Coronary artery (tissue), 2 donors: ENCODE results near the gene ENTPD1.
A peak's percentile ranks its signal among the peaks of the same experiment; 100 is the strongest.

Source experiments
- DNase-seq: peaks from one replicate; pipeline ENCODE4 v3.0.0-alpha.2; 2017; ENCODE audit warnings: low spot score
- H3K27ac ChIP-seq, 2 donors: fragments of 200-600 bp; sonication (generic); one replicate each; pipeline ENCODE4 v1.5.1; 2016 to 2019
- H3K4me3 ChIP-seq: fragments of 200-600 bp; sonication (generic); 2 replicates; pipeline ENCODE4 v1.5.1; 2016; ENCODE audit warnings: mild to moderate bottlenecking, moderate library complexity
- TF ChIP-seq, protein P1 (sequence below): fragments of 200-600 bp; sonication (generic); IDR thresholded peaks from one replicate; pipeline ENCODE4 v1.5.1; 2019; ENCODE audit warnings: antibody characterized with exemption

The ENTPD1 gene

DNA sequence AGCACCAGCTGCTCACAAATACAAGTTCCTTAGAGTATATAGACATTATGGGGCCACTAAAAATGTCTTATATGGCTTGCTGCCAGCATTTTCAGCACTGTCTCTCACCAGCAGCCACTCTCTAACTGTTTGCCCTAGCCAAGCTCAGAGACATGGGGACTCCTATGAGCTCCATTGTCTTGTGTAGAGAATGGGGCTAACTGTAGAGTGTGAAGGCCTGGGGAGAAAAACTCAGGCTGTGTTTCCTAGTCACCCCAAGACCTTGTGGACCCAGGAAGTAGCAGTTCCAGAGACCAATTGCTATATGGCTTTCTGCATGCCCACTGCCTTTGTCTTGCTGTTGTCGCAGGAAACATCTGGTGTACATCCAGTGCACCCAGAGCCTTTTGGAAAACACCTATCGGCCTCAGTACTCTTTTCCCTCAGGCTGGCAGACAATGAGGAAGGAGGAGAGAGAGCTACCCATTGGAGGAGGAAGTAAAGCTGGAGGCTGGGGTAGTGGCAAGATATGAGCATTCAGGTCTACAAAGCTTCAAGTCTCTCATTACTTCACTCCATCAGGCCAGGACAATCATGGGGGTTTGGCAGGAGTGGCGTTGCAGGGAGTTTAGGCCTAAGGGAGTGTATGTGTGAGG, 28.4 kb downstream of the ENTPD1 start:
- DNase-seq: no peak
- TF ChIP-seq, protein P1, sequence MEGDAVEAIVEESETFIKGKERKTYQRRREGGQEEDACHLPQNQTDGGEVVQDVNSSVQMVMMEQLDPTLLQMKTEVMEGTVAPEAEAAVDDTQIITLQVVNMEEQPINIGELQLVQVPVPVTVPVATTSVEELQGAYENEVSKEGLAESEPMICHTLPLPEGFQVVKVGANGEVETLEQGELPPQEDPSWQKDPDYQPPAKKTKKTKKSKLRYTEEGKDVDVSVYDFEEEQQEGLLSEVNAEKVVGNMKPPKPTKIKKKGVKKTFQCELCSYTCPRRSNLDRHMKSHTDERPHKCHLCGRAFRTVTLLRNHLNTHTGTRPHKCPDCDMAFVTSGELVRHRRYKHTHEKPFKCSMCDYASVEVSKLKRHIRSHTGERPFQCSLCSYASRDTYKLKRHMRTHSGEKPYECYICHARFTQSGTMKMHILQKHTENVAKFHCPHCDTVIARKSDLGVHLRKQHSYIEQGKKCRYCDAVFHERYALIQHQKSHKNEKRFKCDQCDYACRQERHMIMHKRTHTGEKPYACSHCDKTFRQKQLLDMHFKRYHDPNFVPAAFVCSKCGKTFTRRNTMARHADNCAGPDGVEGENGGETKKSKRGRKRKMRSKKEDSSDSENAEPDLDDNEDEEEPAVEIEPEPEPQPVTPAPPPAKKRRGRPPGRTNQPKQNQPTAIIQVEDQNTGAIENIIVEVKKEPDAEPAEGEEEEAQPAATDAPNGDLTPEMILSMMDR: no peak
- peak overlapping the region; percentile 67 to 80 for H3K27ac ChIP-seq
- H3K4me3 ChIP-seq: no peak overlapping the region

DNA sequence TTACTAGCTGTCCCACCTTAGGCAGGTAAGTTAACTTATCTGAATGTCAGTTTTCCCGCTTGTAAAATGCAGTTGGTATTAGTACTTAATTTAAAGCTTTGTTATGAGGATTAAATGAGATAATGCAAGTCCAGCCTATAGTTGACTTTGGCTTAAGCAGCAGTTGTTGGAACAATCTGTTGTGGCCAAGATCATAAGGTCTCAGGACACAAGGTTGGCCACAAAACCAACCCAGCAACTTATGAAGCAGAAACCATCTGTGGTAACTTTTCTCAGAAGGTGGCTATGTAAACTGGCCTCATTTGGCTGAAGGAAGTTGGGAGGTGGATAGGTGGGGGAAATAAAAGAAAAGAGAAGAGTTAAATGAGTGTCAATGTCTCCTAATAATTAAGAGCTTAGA, 29.4 kb downstream of the ENTPD1 start:
- TF ChIP-seq, protein P1: no peak
- Histone ChIP-seq H3K27ac (peak overlapping the region; percentile 67 to 80), H3K4me3 (no peak overlapping the region)
- no peak for DNase-seq

DNA sequence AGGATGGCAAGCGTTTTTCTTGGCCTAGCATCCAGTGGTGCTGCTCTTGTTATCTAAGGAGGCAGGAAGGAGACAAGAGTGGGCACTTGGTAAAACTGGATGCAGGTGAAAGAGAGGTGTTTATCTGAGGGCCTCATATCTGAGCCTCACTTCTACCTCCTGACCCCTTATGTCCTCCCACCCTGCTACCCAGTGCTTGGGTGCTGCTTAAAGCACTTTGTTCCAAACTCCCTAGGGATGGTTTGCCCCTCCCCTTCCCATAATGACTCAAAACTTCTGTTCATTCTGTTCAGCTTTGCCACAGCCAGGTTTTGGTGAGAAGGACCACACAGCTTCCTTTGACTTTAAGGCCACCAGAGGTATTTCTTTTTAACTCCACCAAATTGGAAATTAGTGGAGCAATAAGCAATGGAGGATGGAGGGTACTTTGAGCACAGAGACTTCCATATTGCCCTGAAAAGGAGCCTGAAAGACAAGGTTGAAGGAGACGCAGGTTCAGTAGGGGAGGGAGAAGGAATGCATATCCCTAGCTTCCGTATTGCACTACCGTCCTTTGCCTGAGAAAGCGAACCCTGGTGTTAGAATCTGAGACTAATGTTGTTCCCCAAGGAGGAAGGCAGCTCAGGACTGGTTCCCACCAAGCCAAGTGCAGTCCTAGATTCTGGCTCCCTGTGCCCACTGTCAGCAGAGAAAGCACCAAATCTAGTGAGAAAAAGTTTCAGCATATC, 30.1 kb downstream of the ENTPD1 start:
- Histone ChIP-seq H3K4me3 (no peak overlapping the region), H3K27ac (peak overlapping the region; percentile 67 to 80)
- no peak for DNase-seq
- TF ChIP-seq, protein P1: no peak

DNA sequence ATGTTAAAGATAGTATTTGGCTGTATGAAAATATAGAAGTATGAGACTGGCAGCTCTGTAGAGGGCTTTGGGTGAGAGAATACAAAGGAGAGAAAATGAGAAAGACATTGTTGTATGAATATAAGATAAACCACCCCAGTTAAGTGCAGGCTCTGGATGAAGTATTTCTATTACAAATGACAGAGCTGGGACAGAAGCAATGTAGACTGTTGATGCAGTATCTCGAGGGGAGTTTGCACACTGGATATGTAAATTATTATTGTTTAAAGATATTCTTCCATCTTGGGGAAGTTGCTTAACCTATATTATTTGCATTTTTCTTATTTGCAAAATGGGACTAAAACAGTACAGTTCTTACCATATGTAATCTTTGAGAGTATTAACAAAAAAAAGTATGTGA, 31.5 kb downstream of the ENTPD1 start:
- no peak overlapping the region for H3K27ac ChIP-seq
- TF ChIP-seq, protein P1: no peak
- DNase-seq: no peak
- H3K4me3 ChIP-seq: no peak overlapping the region

DNA sequence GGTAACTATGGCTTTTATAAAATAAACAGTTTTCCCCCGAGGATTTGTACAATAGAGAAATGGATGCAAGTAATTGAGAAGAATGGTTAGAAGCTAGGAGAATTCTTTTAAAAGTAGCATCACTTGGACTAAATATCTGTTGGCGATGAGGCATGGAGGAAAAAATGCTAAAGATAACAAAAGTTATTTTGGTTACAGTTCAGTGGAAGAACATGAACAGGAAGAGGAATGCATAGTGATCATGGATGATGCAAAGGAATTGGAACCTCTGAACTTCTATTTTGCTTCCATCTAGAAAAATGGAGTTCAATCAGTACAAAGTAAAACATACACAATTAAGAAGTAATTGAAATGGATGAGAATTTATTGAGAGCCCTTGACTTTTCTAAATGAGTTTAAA, 32.9 kb downstream of the ENTPD1 start:
- no peak overlapping the region for H3K4me3 ChIP-seq
- peak overlapping the region in 1 of 2 donors; percentile 7 for H3K27ac ChIP-seq
- no peak for DNase-seq
- TF ChIP-seq, protein P1: no peak

DNA sequence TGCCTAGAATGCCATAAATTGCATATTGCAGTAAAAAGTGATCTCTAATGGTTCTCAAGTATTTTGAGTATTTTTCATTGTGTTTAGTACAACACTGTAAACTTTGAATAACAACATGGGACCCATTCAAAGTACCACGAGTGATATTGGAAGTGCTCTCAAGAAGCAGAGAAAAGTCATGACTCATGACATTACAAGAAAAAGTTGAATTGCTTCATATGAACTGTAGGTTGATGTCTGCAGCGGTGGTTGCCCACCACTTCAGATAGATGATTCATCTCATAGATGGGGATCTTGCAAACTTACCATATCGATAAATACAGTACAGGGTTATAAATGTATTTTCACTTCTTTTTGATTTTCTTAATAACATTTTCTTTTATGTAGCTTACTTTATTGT, 33.9 kb downstream of the ENTPD1 start:
- Histone ChIP-seq H3K4me3 (no peak overlapping the region), H3K27ac (no peak overlapping the region)
- no peak for DNase-seq
- TF ChIP-seq, protein P1: no peak

DNA sequence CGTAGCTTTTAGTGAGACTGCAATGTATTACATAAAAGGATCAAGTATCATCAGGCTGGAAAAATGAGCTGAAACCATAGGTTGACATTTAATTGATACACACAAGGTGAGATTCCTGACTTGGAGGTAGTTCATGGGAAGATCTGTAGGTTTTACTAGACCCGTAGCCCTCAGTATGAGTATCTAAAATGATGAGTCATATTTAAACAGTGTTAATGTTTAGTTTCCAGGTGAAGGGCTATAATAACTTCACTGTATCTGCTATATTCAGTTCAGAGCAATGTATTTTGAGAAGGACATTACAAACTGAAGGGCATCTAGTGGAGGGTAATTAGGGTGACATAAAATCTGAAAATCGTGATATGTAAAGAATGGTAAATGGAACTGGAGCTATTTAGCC, 35.0 kb downstream of the ENTPD1 start:
- TF ChIP-seq, protein P1: no peak
- Histone ChIP-seq H3K27ac (no peak overlapping the region), H3K4me3 (no peak overlapping the region)
- no peak for DNase-seq
